22Rv1 (cell line): ENCODE results near the gene UBA5.
"Not testable (repeated sequence)": the region's sequence is repeated elsewhere in the genome, so short reads cannot be mapped to it uniquely, and the experiment has no call there.

Experiments
- H3K27ac ChIP-seq: fragments of 450-650 bp; 2 replicates; pipeline ENCODE4 v1.5.1; 2017
- ZFX ChIP-seq: fragments of 450-650 bp; IDR thresholded peaks from 2 replicates; pipeline ENCODE4 v1.6.1; 2017; ENCODE audit warnings: antibody characterized with exemption, borderline replicate concordance
- TF ChIP-seq, protein P1 (sequence below): fragments of 450-650 bp; IDR thresholded peaks from 2 replicates; pipeline ENCODE4 v1.5.1; 2017; ENCODE audit warnings: mild to moderate bottlenecking

UBA5 gene

DNA sequence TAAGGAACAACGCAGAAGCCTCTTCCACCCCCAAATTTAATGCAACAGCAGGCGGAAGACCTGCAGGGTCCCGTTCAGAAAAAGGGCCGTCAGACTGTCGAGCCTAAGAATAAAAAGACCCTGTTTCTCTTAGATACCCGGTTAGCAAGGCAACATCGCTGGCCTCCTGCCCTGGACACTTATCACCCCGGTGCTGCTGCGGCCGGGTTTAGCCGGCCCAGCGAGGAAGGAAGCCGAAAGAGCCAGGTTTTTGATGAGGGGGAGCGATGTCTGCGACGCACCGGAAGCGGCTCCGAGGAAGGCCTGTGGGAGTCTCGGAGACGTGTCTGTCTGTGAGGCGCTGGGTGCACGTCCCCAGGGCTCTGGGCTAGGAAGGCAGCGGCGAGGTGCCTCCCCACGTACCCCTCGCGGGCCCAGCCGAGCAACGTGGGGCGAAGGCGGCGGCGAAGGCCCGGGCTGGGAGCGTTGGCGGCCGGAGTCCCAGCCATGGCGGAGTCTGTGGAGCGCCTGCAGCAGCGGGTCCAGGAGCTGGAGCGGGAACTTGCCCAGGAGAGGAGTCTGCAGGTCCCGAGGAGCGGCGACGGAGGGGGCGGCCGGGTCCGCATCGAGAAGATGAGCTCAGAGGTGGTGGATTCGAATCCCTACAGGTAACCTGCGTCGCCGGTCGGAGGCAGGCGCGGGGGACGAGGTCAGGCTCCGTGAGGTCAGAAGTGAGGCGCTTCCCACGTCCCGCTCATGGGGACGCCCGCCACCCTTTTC lies at the start of gene UBA5:
UBA5 (plus strand) TSS at position 278 of the 759 bp plus-strand sequence; CDS start at position 487, 209 bp downstream.
- peak within 1 kb of the TSS; percentile 72 for H3K27ac ChIP-seq
- TF ChIP-seq, protein P1, sequence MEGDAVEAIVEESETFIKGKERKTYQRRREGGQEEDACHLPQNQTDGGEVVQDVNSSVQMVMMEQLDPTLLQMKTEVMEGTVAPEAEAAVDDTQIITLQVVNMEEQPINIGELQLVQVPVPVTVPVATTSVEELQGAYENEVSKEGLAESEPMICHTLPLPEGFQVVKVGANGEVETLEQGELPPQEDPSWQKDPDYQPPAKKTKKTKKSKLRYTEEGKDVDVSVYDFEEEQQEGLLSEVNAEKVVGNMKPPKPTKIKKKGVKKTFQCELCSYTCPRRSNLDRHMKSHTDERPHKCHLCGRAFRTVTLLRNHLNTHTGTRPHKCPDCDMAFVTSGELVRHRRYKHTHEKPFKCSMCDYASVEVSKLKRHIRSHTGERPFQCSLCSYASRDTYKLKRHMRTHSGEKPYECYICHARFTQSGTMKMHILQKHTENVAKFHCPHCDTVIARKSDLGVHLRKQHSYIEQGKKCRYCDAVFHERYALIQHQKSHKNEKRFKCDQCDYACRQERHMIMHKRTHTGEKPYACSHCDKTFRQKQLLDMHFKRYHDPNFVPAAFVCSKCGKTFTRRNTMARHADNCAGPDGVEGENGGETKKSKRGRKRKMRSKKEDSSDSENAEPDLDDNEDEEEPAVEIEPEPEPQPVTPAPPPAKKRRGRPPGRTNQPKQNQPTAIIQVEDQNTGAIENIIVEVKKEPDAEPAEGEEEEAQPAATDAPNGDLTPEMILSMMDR, result no peak
- TF ChIP-seq ZFX, result no peak

DNA sequence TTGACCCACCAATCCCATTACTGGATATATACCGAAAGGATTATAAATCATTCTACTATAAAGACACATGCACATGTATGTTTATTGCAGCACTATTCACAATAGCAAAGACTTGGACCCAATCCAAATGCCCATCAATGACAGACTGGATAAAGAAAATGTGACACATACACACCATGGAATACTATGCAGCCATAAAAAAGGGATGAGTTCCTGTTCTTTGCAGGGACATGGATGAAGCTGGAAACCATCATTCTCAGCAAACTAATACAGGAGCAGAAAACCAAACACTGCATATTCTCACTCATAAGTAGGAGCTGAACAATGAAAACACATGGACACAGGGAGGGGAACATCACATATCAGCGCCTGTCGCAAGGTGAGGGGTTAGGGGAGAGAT lies 44.8 kb upstream of the UBA5 start:
- not testable (repeated sequence) for H3K27ac ChIP-seq

DNA sequence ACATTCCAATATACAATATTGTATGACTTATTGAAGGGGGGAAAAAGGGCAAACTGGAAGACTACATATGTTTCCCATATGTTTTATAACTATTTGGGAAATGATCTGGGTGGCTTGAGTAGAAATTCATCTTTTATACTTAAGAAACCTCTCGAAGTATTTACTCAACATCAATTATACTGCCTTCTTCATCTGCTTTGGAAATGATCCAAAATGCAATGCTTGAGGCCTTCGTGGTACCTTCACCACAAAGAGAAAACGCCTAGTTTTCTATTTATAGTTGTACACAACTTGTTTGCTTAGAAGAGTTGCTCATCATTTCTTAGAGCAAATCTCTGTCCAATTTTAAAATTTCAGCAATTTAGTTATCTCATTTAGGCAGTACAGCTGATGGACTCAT lies 44.2 kb upstream of the UBA5 start:
- H3K27ac ChIP-seq, result no peak overlapping the region
- TF ChIP-seq, protein P1, result no peak
- TF ChIP-seq ZFX, result no peak

DNA sequence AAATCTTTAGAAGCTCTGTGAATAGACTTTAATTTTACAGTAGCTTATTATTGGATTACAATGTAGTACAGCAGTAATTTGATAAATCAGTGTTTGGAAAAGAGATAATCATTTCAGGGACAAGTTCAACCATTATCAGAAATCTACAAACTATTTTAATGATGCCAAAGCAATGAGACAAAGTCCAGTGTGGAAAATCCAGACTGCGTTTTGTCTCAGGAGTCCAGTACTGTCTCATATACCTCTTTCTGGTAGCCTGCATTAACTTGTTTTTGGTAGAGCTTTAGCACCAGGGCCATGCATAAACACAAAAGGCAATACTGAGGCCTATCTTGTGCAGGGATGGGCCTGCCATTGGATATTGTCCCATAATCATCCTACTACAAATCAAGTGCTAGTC lies 43.3 kb upstream of the UBA5 start:
- TF ChIP-seq, protein P1, result no peak
- no peak for TF ChIP-seq ZFX
- H3K27ac ChIP-seq, result no peak overlapping the region

DNA sequence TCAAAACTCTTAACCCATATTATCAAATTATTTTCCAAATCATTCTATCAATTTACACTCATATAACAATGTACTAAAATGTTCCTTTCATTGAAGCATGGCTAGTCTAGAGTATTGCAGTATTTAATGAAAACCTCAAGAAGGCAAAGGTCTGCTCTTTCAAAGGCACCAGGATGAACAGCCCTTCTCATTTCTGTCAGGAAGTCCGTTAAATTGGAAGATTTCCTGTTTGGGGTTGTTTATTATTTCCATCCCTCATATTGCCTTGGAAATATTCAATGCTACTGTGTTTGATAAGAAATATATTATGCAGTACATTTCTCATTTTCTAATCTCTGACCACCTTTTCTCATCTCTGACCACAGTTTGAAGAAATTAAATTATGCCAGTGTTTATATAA lies 38.0 kb upstream of the UBA5 start:
- TF ChIP-seq, protein P1, result no peak
- no peak for TF ChIP-seq ZFX
- H3K27ac ChIP-seq, result no peak overlapping the region

DNA sequence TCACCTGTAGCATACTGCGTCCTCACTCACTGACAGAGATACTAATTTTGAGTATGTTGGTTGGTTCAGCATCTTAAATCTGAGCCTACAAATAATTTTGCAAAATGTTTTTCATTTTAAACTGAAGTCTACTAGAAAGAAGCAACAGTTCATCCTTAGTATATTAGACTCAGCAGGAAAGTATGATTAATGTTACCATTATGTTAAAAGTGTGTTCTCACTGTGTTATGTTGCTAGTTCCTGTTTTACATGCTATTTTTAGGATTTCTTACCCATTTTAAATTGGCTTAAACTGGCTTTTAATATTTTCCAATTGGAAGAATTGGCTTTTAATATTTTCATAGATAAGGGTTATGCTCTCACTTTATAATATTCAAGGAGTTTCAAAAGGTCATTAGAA lies 37.4 kb upstream of the UBA5 start:
- no peak overlapping the region for H3K27ac ChIP-seq
- TF ChIP-seq ZFX, result no peak
- TF ChIP-seq, protein P1, result no peak

DNA sequence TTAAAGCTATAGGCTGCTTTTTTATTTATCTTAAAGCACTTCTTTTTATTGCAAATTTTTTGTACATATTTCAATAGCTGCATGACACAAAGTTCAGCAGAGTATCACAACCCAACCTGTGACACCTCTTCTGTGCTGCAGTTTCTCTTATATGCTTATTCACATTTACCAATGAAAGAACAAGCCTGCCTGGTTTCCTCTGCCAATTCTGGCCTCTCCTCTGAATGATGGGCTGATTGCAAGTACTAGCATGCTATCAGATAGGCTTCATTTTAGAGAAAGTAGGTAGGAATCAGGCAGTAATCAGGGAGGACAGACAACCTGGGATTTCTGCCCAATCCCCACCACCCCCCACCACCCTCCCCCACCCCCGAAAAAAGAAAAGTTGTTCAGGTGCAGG lies 36.5 kb upstream of the UBA5 start:
- H3K27ac ChIP-seq, result no peak overlapping the region
- TF ChIP-seq ZFX, result no peak
- TF ChIP-seq, protein P1, result no peak

DNA sequence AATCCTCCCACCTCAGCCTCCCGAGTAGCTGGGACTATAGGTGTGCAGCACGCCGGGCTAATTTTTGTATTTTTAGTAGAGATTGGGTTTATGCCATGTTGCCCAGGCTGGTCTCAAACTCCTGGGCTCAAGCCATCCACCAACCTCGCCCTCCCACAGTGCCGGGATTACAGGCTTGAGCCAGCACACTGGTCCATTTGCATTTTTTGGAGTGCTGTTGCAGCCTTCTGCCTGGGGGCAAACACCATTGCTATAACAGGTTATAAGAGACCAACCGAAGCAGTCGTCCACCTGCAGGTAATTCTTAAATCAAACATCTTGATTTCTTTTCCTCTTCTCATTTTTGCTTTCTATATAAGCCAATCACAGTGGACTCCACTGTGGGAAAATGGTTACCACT lies 35.3 kb upstream of the UBA5 start:
- no peak for TF ChIP-seq ZFX
- TF ChIP-seq, protein P1, result no peak
- H3K27ac ChIP-seq, result no peak overlapping the region
